H1 (cell line): ENCODE measurements around the gene PTCHD1. TPM values are rescaled to one million over a fixed set of nuclear protein-coding genes. Genes with fewer than 3 reads are reported as not detected.

Experiments
- CTCF ChIA-PET: fragments of 300-600 bp; sonication (Branson Sonifier 250); formaldehyde crosslinking; loops from one replicate; lab custom pipeline; 2021; ENCODE audit not compliant: partially characterized antibody; lab: Charles Lee
- POLR2A ChIA-PET: fragments of 300-600 bp; sonication (Branson Sonifier 250); formaldehyde crosslinking; loops from one replicate; lab custom pipeline; 2021; ENCODE audit warnings: inconsistent platforms; ENCODE audit not compliant: partially characterized antibody; lab: Charles Lee
- DNase-seq, 2 experiments: peaks; one replicate each; pipeline versions ENCODE4 v3.0.0 to v3.0.0-alpha.2; 2010 to 2022; ENCODE audit warnings: low spot score in 2 of 2, low read depth in 1 of 2, mixed read lengths in 1 of 2
- FAIRE-seq: peaks from 2 replicates; lab custom pipeline; 2011; peaks lifted over from hg19 to GRCh38; lab: Jason Lieb, UNC
- H2AFZ ChIP-seq: 2 replicates; pipeline ENCODE4 v1.8.1; 2012; ENCODE audit warnings: low read length, inconsistent platforms
- H2AK5ac ChIP-seq: 2 replicates; pipeline ENCODE4 v1.6.1; 2013; ENCODE audit warnings: low read depth, low read length
- H2BK120ac ChIP-seq: replicated peaks from 2 replicates; pipeline ENCODE3; 2013; ENCODE audit warnings: low read depth, low read length, inconsistent platforms
- H2BK12ac ChIP-seq: 2 replicates; pipeline ENCODE4 v1.6.1; 2013; ENCODE audit warnings: low read depth, low read length
- H2BK15ac ChIP-seq: 2 replicates; pipeline ENCODE4 v1.6.1; 2013; ENCODE audit warnings: low read length
- H2BK20ac ChIP-seq: 2 replicates; pipeline ENCODE4 v1.6.1; 2013; ENCODE audit warnings: low read length
- H2BK5ac ChIP-seq: 2 replicates; pipeline ENCODE4 v1.6.1; 2013; ENCODE audit warnings: low read depth, low read length
- H3K14ac ChIP-seq: 2 replicates; pipeline ENCODE4 v1.6.1; 2013; ENCODE audit warnings: inconsistent platforms; ENCODE audit not compliant: insufficient read length
- H3K18ac ChIP-seq: 2 replicates; pipeline ENCODE4 v1.6.1; 2013; ENCODE audit warnings: low read length; ENCODE audit errors: extremely low read depth
- H3K23ac ChIP-seq: 2 replicates; pipeline ENCODE4 v1.6.1; 2013; ENCODE audit warnings: inconsistent platforms; ENCODE audit not compliant: insufficient read length
- H3K23me2 ChIP-seq: 2 replicates; pipeline ENCODE4 v1.6.1; 2013; ENCODE audit warnings: low read depth, low read length
- H3K27ac ChIP-seq: 2 replicates; pipeline ENCODE4 v1.6.1; 2011; ENCODE audit warnings: low read depth, low read length, inconsistent platforms
- H3K27me3 ChIP-seq, 4 experiments: replicated peaks in 1 of 4; 1 replicate in 1 of 4; 2 replicates in 3 of 4; pipeline versions ENCODE4 v1.6.1 to v1.8.1; 2011 to 2013; ENCODE audit warnings: low read length in 3 of 4, mild to moderate bottlenecking in 3 of 4, inconsistent platforms in 2 of 4, mixed read lengths in 2 of 4, moderate library complexity in 1 of 4; ENCODE audit not compliant: control insufficient read depth in 3 of 4, insufficient read depth in 3 of 4; ENCODE audit errors: extremely low read depth in 1 of 4
- H3K36me3 ChIP-seq, 4 experiments: 2 replicates each; pipeline versions ENCODE4 v1.6.1 to v1.8.1; 2011 to 2013; ENCODE audit warnings: mild to moderate bottlenecking in 4 of 4, low read length in 3 of 4, moderate library complexity in 2 of 4, control low read depth in 1 of 4, inconsistent platforms in 1 of 4; ENCODE audit not compliant: insufficient read depth in 4 of 4, control insufficient read depth in 2 of 4
- H3K4ac ChIP-seq: replicated peaks from 2 replicates; pipeline ENCODE3; 2013; ENCODE audit warnings: low read length, low read depth, mixed read lengths, inconsistent platforms; ENCODE audit not compliant: insufficient read length
- H3K4me1 ChIP-seq, 4 experiments: replicated peaks in 1 of 4; 1 replicate in 1 of 4; 2 replicates in 3 of 4; pipeline versions ENCODE4 v1.6.1 to v1.8.1; 2011 to 2013; ENCODE audit warnings: low read length in 3 of 4, inconsistent platforms in 2 of 4, mixed read lengths in 1 of 4; ENCODE audit not compliant: insufficient read depth in 4 of 4, control insufficient read depth in 3 of 4
- H3K4me2 ChIP-seq, 2 experiments: 2 replicates each; pipeline versions ENCODE4 v1.6.1 to v1.8.1; 2011 to 2013; ENCODE audit warnings: low read depth in 2 of 2, low read length in 2 of 2, control low read depth in 1 of 2, inconsistent platforms in 1 of 2, mild to moderate bottlenecking in 1 of 2; ENCODE audit not compliant: insufficient read depth in 1 of 2
- H3K4me3 ChIP-seq, 4 experiments: fragments of 200-600, 300-600 bp in 1 of 4; sonication (generic), shearing (Covaris generic), sonication (Bioruptor Twin) in 1 of 4; 2 replicates each; pipeline versions ENCODE4 v1.5.1 to v1.8.1; 2011 to 2016; ENCODE audit warnings: low read length in 4 of 4, low read depth in 3 of 4, control low read depth in 2 of 4, inconsistent platforms in 2 of 4, mild to moderate bottlenecking in 2 of 4, mixed read lengths in 1 of 4, moderate library complexity in 1 of 4; ENCODE audit not compliant: insufficient read depth in 2 of 4; ENCODE audit errors: extremely low read depth in 1 of 4
- H3K56ac ChIP-seq: replicated peaks from 2 replicates; pipeline ENCODE3; 2013; ENCODE audit warnings: low read depth, mild to moderate bottlenecking, mixed read lengths, low read length, inconsistent platforms; ENCODE audit not compliant: insufficient read length
- H3K79me1 ChIP-seq: 2 replicates; pipeline ENCODE4 v1.6.1; 2013; ENCODE audit warnings: low read depth, low read length, control low read depth
- H3K79me2 ChIP-seq, 2 experiments: 2 replicates each; pipeline versions ENCODE4 v1.6.1 to v1.8.1; 2012 to 2013; ENCODE audit warnings: low read length in 2 of 2, mild to moderate bottlenecking in 2 of 2, inconsistent platforms in 1 of 2; ENCODE audit not compliant: insufficient read depth in 2 of 2, control insufficient read depth in 1 of 2
- H3K9ac ChIP-seq, 4 experiments: replicated peaks in 1 of 4; 1 replicate in 1 of 4; 2 replicates in 3 of 4; pipeline versions ENCODE4 v1.6.1 to v1.8.1; 2011 to 2013; ENCODE audit warnings: low read depth in 3 of 4, low read length in 3 of 4, control low read depth in 2 of 4, mild to moderate bottlenecking in 2 of 4, moderate library complexity in 2 of 4, inconsistent platforms in 1 of 4; ENCODE audit errors: extremely low read depth in 1 of 4
- H3K9me3 ChIP-seq, 2 experiments: 2 replicates each; pipeline versions ENCODE4 v1.6.1 to v1.8.1; 2012 to 2013; ENCODE audit warnings: mild to moderate bottlenecking in 2 of 2, moderate library complexity in 2 of 2, control low read depth in 1 of 2, inconsistent platforms in 1 of 2, low read depth in 1 of 2, low read length in 1 of 2, mixed read lengths in 1 of 2; ENCODE audit not compliant: insufficient read depth in 2 of 2
- H4K20me1 ChIP-seq, 2 experiments: replicated peaks in 1 of 2; 2 replicates each; pipeline versions ENCODE3 to v1.8.1; 2011 to 2013; ENCODE audit warnings: inconsistent platforms in 2 of 2, low read length in 2 of 2, mild to moderate bottlenecking in 1 of 2; ENCODE audit not compliant: insufficient read depth in 2 of 2, control insufficient read depth in 1 of 2
- H4K5ac ChIP-seq: 2 replicates; pipeline ENCODE4 v1.6.1; 2013; ENCODE audit warnings: low read length, low read depth, mixed read lengths, inconsistent platforms; ENCODE audit not compliant: insufficient read length
- H4K8ac ChIP-seq: 2 replicates; pipeline ENCODE4 v1.8.0; 2013; ENCODE audit warnings: mild to moderate bottlenecking, moderate library complexity, low read length, inconsistent platforms; ENCODE audit not compliant: insufficient read depth; ENCODE audit errors: extremely low read depth
- H4K91ac ChIP-seq: replicated peaks from 2 replicates; pipeline ENCODE3; 2013; ENCODE audit warnings: low read length, mixed read lengths, inconsistent platforms; ENCODE audit not compliant: insufficient read length
- BCL11A ChIP-seq, 2 experiments: IDR thresholded peaks; one replicate each; pipeline ENCODE4 v1.6.1; 2011; ENCODE audit warnings: low read depth in 2 of 2, low read length in 2 of 2, mild to moderate bottlenecking in 2 of 2
- CHD1 ChIP-seq: IDR thresholded peaks from 2 replicates; pipeline ENCODE4 v1.6.1; 2012; ENCODE audit warnings: low read depth, low read length, improper control_type of control experiment
- KDM4A ChIP-seq: IDR thresholded peaks from one replicate; pipeline ENCODE4 v1.7.1; 2012; ENCODE audit warnings: low read depth, mild to moderate bottlenecking, moderate library complexity, low read length, inconsistent platforms; ENCODE audit not compliant: severe bottlenecking
- KDM5A ChIP-seq: fragments of 200-600 bp; IDR thresholded peaks from 2 replicates; pipeline ENCODE4 v1.7.1; 2012; ENCODE audit warnings: mild to moderate bottlenecking, low read length, inconsistent platforms, mixed read lengths
- NANOG ChIP-seq: IDR thresholded peaks from 2 replicates; pipeline ENCODE4 v1.6.1; 2011; ENCODE audit warnings: low read length, low read depth, mild to moderate bottlenecking, inconsistent platforms; ENCODE audit not compliant: insufficient read depth, poor library complexity, severe bottlenecking
- SUZ12 ChIP-seq: fragments of 200-600 bp; sonication (generic); IDR thresholded peaks from 2 replicates; pipeline ENCODE4 v1.6.1; 2012; ENCODE audit warnings: mild to moderate bottlenecking, inconsistent platforms, low read length, moderate library complexity, mixed read lengths
- ZNF274 ChIP-seq: IDR thresholded peaks from 2 replicates; pipeline ENCODE4 v1.7.0; 2012; ENCODE audit warnings: low read length, borderline replicate concordance; ENCODE audit errors: extremely low read depth
- WGBS, 2 experiments: shearing (Covaris generic) in 1 of 2; methylation state at CpG; one replicate each; pipeline versions ENCODE4 v1.1.6 to v1.1.7; 2013 to 2015; ENCODE audit warnings: low lambda C conversion rate in 2 of 2, mixed read lengths in 2 of 2, inconsistent platforms in 1 of 2, low coverage in 1 of 2, missing lambda C conversion rate in 1 of 2; ENCODE audit not compliant: insufficient replicate concordance in 2 of 2, insufficient coverage in 1 of 2, insufficient read length in 1 of 2; ENCODE audit errors: extremely low coverage in 1 of 2, missing lambda C conversion rate in 1 of 2; 5-methylcytosine and 5-hydroxymethylcytosine counted together
- polyA plus RNA-seq, 7 experiments: library from polyadenylated mRNA; depleted of rRNA in 3 of 7; stranded (reverse) in 5 of 7; unstranded in 2 of 7; fragments of >200 nt in 5 of 7; fragments of 200-250 nt in 2 of 7; gene quantifications; 1 replicate in 5 of 7; 2 replicates in 1 of 7; 4 replicates in 1 of 7; pipeline versions ENCODE4 v1.2.1 to v1.2.3, GENCODE V29; 2011 to 2013; ENCODE audit warnings: missing spikeins in 2 of 7, mixed read lengths in 2 of 7
- total RNA-seq: library from RNA; stranded (reverse); fragmentation: NEBNext Ultra II Directional; extraction: Animal tissue kit (Norgen Biotek cat#: 25700); gene quantifications from 2 replicates; pipeline ENCODE4 v1.2.1, GENCODE V29; 2021

Gene PTCHD1
- total and polyA plus RNA-seq, 2 of the 8 experiments (the other 6 are each of a cell fraction or from before 2014, with no cell fraction given): 0.53 to 2.4 TPM

GRCh38 chrX:23304881-23305280 is 29.8 kb upstream of the PTCHD1 start:
- H3K79me2 ChIP-seq: no peaks in the 10 kb centered on the region
- H2AK5ac ChIP-seq: no peak overlapping the region
- no peak overlapping the region for H2BK5ac ChIP-seq
- no peak overlapping the region for H3K9ac ChIP-seq
- H4K91ac ChIP-seq: no peak overlapping the region
- H3K4me1 ChIP-seq: no peaks in the 10 kb centered on the region
- no peak overlapping the region for H2AFZ ChIP-seq
- H2BK15ac ChIP-seq: no peak overlapping the region
- 95% methylated on average over 4 of the region's 4 CpGs; no CpG with 5 or more reads in 1 of the 2 experiments for WGBS, 2 experiments
- H3K18ac ChIP-seq: no peak overlapping the region
- no peak overlapping the region for H4K5ac ChIP-seq
- H3K27ac ChIP-seq: no peak overlapping the region
- H2BK120ac ChIP-seq: no peak overlapping the region
- H3K79me1 ChIP-seq: no peaks in the 10 kb centered on the region
- H4K8ac ChIP-seq: no peak overlapping the region
- H3K4me2 ChIP-seq: no peak overlapping the region
- ChIA-PET POLR2A (no interaction called here), CTCF (interaction anchor here (0.6 kb wide), 1 partner anchor 9 kb away, joined by 3 read pairs; no protein-coding TSS in a partner anchor)
- no peak overlapping the region for H3K4me3 ChIP-seq
- DNase-seq (no peak), FAIRE-seq (no peak)
- TF ChIP-seq NANOG: no peak
- TF ChIP-seq KDM4A: no peak
- TF ChIP-seq SUZ12: no peak
- no peak for TF ChIP-seq KDM5A
- TF ChIP-seq CHD1: no peak
- TF ChIP-seq ZNF274: no peak
- TF ChIP-seq BCL11A (IDR thresholded peaks at IDR 0.05; ENCODE audit: low read depth in 2 of 2, low read length in 2 of 2): no peak
- no peak overlapping the region for H3K14ac ChIP-seq
- no peak overlapping the region for H2BK12ac ChIP-seq
- H4K20me1 ChIP-seq: no peaks in the 10 kb centered on the region
- no peaks in the 10 kb centered on the region for H3K36me3 ChIP-seq
- H3K23me2 ChIP-seq: no peaks in the 10 kb centered on the region
- no peak overlapping the region for H3K56ac ChIP-seq
- no peak overlapping the region for H3K4ac ChIP-seq
- H3K23ac ChIP-seq: no peak overlapping the region
- H2BK20ac ChIP-seq: no peak overlapping the region
- no peaks in the 10 kb centered on the region for H3K27me3 ChIP-seq
- no peaks in the 10 kb centered on the region for H3K9me3 ChIP-seq
